Natural killer cell (primary cell): Measurements from ENCODE around the gene PEX5L. TPM values are rescaled to one million over a fixed set of nuclear protein-coding genes. Genes with fewer than 3 reads are reported as not detected.

ENCODE experiments used
- ATAC-seq, 3 donors: fragments of 150-1000 bp in 2 of 3; fragments of 200-7000 bp in 1 of 3; cut with Tn5 transposase; 1 replicate in 1 of 3; 2 replicates in 2 of 3; pipeline ENCODE4 v1.10.0; 2021; ENCODE audit warnings: mild to moderate bottlenecking in 2 of 3, moderate library complexity in 2 of 3
- DNase-seq, 2 donors: peaks; one replicate each; pipeline versions ENCODE4 v3.0.0 to v3.0.0-alpha.2; 2013 to 2021; ENCODE audit warnings: mixed read lengths in 1 of 2
- H3K27ac ChIP-seq: one replicate; pipeline ENCODE4 v1.5.1; 2013; ENCODE audit warnings: mild to moderate bottlenecking, low read length
- H3K27me3 ChIP-seq: one replicate; pipeline ENCODE4 v1.6.1; 2013; ENCODE audit warnings: low read length; ENCODE audit not compliant: control insufficient read depth, insufficient read depth
- H3K36me3 ChIP-seq: one replicate; pipeline ENCODE4 v1.6.1; 2013; ENCODE audit warnings: low read length; ENCODE audit not compliant: control insufficient read depth, insufficient read depth
- H3K4me1 ChIP-seq: one replicate; pipeline ENCODE4 v1.6.1; 2013; ENCODE audit warnings: low read length; ENCODE audit not compliant: control insufficient read depth, insufficient read depth
- H3K4me3 ChIP-seq: one replicate; pipeline ENCODE4 v1.5.1; 2013; ENCODE audit warnings: low read length
- H3K9me3 ChIP-seq: one replicate; pipeline ENCODE4 v1.6.1; 2013; ENCODE audit warnings: low read length; ENCODE audit not compliant: control insufficient read depth, insufficient read depth
- H3K27ac Mint-ChIP-seq, 2 donors: one replicate each; pipeline ENCODE4 v1.8.0; 2022; ENCODE audit warnings: mild to moderate bottlenecking in 2 of 2, mixed read lengths in 2 of 2, moderate library complexity in 1 of 2
- H3K27me3 Mint-ChIP-seq, 2 donors: one replicate each; pipeline ENCODE4 v1.8.0; 2022; ENCODE audit warnings: low read depth in 2 of 2, mixed read lengths in 2 of 2
- H3K36me3 Mint-ChIP-seq: one replicate; pipeline ENCODE4 v1.8.0; 2022; ENCODE audit warnings: mixed read lengths
- H3K4me1 Mint-ChIP-seq, 2 donors: one replicate each; pipeline ENCODE4 v1.8.0; 2022; ENCODE audit warnings: mixed read lengths in 2 of 2
- H3K4me3 Mint-ChIP-seq: one replicate; pipeline ENCODE4 v1.8.0; 2022; ENCODE audit warnings: mild to moderate bottlenecking, moderate library complexity, mixed read lengths
- H3K9me3 Mint-ChIP-seq, 2 donors: one replicate each; pipeline ENCODE4 v1.8.0; 2022; ENCODE audit warnings: mixed read lengths in 2 of 2
- WGBS: methylation state at CpG from one replicate; pipeline ENCODE4 v1.1.7; 2013; ENCODE audit warnings: missing lambda C conversion rate; ENCODE audit not compliant: insufficient coverage; 5-methylcytosine and 5-hydroxymethylcytosine counted together
- intact Hi-C: fragments of 100-400 bp; cut with micrococcal nuclease; formaldehyde crosslinking; loops from one replicate; pipeline ENCODE4 v1.14.2; 2022
- total RNA-seq, 4 donors: library from RNA; stranded (reverse); fragments of 120-200 nt in 1 of 4; gene quantifications; one replicate each; pipeline versions ENCODE4 v1.2.3 to v1.2.4, GENCODE V29; 2013 to 2022
- TF ChIP-seq, protein P1 (sequence below): fragments of 200-600 bp; IDR thresholded peaks from one replicate; pipeline ENCODE4 v1.8.0; 2022; ENCODE audit warnings: antibody characterized with exemption

Gene PEX5L
- total RNA-seq, 3 donors from 2014 or later (not counting 1 experiment from before 2014, with no cell fraction given), result not detected

DNA sequence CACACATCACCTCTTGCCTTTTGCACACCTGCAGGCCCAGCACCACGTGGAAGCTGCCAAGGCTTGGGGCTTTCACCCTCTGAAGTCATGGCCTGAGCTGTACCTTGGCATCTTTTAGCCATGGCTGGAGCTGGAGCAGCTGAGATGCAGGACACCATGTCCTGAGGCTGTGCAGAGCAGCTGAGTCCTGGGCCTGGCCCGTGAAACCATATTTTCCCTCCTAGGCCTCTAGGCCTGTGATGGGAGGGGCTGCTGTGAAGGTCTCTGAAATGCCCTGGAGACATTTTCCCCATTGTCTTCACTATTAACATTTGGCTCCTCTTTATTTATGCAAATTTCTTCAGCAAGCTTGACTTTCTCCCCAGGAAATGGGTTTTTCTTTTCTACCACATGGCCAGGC is 41.9 kb upstream of the PEX5L start:
- Histone ChIP-seq H3K36me3 (no peaks in the 10 kb centered on the region), H3K27ac (no peak overlapping the region), H3K27me3 (no peaks in the 10 kb centered on the region), H3K4me1 (no peaks in the 10 kb centered on the region), H3K4me3 (no peak overlapping the region), H3K9me3 (peaks cover 4% of the 10 kb centered on the region)
- Mint-ChIP-seq H3K27ac (no peak overlapping the region), H3K4me1 (no peaks in the 10 kb centered on the region), H3K27me3 (no peaks in the 10 kb centered on the region), H3K9me3 (peaks cover 5% of the 10 kb centered on the region in 2 donors), H3K4me3 (no peak overlapping the region), H3K36me3 (no peaks in the 10 kb centered on the region)
- ATAC-seq, result no peak
- DNase-seq, result no peak
- TF ChIP-seq, protein P1, sequence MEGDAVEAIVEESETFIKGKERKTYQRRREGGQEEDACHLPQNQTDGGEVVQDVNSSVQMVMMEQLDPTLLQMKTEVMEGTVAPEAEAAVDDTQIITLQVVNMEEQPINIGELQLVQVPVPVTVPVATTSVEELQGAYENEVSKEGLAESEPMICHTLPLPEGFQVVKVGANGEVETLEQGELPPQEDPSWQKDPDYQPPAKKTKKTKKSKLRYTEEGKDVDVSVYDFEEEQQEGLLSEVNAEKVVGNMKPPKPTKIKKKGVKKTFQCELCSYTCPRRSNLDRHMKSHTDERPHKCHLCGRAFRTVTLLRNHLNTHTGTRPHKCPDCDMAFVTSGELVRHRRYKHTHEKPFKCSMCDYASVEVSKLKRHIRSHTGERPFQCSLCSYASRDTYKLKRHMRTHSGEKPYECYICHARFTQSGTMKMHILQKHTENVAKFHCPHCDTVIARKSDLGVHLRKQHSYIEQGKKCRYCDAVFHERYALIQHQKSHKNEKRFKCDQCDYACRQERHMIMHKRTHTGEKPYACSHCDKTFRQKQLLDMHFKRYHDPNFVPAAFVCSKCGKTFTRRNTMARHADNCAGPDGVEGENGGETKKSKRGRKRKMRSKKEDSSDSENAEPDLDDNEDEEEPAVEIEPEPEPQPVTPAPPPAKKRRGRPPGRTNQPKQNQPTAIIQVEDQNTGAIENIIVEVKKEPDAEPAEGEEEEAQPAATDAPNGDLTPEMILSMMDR, result no peak
- intact Hi-C loops, result no loop called here
- WGBS, result 38% methylated on average over 2 of the region's 2 CpGs

DNA sequence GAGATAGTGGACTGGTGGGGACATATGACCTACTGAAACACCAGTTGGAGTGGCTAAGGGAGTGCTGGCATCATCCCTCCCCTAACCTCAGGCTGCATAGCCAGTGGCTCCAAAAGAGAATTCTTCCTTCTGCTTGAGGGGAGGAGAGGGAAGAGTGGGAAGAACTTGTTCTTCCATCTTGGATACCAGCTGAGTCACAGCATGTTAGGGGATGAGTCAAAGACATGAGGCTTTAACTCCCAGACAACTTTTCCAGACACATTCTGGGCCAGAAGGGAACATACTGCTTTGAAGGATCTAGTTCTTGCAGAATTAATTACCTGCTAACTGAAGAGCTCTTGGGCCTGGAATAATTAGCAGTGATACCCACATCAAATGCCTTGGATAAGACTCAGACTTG is 36.8 kb upstream of the PEX5L start:
- H3K27ac ChIP-seq, result no peak overlapping the region
- DNase-seq (no peak), ATAC-seq (no peak)
- H3K4me1 ChIP-seq, result no peaks in the 10 kb centered on the region
- no peaks in the 10 kb centered on the region for H3K4me1 Mint-ChIP-seq
- H3K4me3 Mint-ChIP-seq, result no peak overlapping the region
- H3K9me3 Mint-ChIP-seq, result peaks cover 2 to 3% of the 10 kb centered on the region in 2 donors
- no peaks in the 10 kb centered on the region for H3K27me3 ChIP-seq
- TF ChIP-seq, protein P1, result no peak
- no peak overlapping the region for H3K4me3 ChIP-seq
- H3K36me3 Mint-ChIP-seq, result no peaks in the 10 kb centered on the region
- H3K36me3 ChIP-seq, result no peaks in the 10 kb centered on the region
- H3K27me3 Mint-ChIP-seq, result no peaks in the 10 kb centered on the region
- peaks cover 4% of the 10 kb centered on the region for H3K9me3 ChIP-seq
- intact Hi-C loops, result no loop called here
- no peak overlapping the region for H3K27ac Mint-ChIP-seq

DNA sequence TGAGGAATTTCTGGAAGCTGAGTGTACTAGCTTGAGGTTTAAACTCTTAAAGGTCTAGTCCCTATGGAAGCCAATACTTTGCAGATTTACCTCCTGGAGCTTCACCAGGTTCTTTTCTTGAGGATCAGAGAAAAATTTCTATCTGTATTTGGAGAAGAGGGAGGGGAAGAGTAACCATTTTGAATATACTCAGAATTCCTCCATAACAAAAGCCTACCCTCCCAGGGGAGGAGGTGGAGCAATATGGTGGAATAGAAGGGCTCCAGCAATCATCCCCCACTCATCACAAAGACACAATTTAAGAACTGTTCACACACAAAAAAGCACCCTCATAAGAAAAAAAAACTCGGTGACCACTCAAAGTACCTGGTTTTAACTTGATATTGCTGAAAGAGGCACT is 36.0 kb upstream of the PEX5L start:
- H3K27ac ChIP-seq, result no peak overlapping the region
- ATAC-seq (no peak), DNase-seq (no peak)
- H3K36me3 Mint-ChIP-seq, result no peaks in the 10 kb centered on the region
- no peak overlapping the region for H3K27ac Mint-ChIP-seq
- no peaks in the 10 kb centered on the region for H3K4me1 Mint-ChIP-seq
- H3K9me3 ChIP-seq, result peaks cover 4% of the 10 kb centered on the region
- no peaks in the 10 kb centered on the region for H3K27me3 Mint-ChIP-seq
- intact Hi-C loops, result no loop called here
- peaks cover 2 to 3% of the 10 kb centered on the region in 2 donors for H3K9me3 Mint-ChIP-seq
- TF ChIP-seq, protein P1, result no peak
- H3K36me3 ChIP-seq, result no peaks in the 10 kb centered on the region
- H3K4me3 Mint-ChIP-seq, result no peak overlapping the region
- 67% methylated on average over 1 of the region's 1 CpG for WGBS
- no peak overlapping the region for H3K4me3 ChIP-seq
- no peaks in the 10 kb centered on the region for H3K27me3 ChIP-seq
- no peaks in the 10 kb centered on the region for H3K4me1 ChIP-seq

DNA sequence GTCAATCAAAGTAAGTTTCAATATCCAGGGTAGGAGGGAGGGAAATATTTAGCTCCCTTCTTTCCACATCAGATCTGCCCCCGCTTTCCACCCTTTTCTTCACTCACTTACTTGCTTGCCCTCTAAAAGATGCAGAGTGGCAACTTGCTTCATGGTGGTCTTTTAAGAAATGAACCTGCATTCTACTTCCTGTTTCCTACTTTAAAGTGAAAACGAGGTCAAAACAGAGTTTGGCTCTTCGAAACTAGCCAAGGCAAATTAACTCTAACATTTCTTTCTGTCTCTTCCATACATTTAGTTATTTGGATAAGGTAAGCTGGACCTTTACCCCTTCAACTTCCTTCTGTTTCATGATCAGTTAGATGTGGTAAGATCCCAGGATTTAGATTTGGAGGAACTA is 34.2 kb upstream of the PEX5L start:
- ATAC-seq, result no peak
- no peak overlapping the region for H3K4me3 Mint-ChIP-seq
- intact Hi-C loops, result no loop called here

More for the DNA sequence above, 34.2 kb upstream of the PEX5L start:
- Histone ChIP-seq H3K9me3 (peaks cover 4% of the 10 kb centered on the region), H3K27me3 (no peaks in the 10 kb centered on the region), H3K4me3 (no peak overlapping the region), H3K4me1 (no peaks in the 10 kb centered on the region), H3K36me3 (no peaks in the 10 kb centered on the region), H3K27ac (no peak overlapping the region)
- Mint-ChIP-seq H3K9me3 (peaks cover 0 to 3% of the 10 kb centered on the region in 2 donors), H3K4me1 (no peaks in the 10 kb centered on the region), H3K27me3 (no peaks in the 10 kb centered on the region), H3K27ac (no peak overlapping the region), H3K36me3 (no peaks in the 10 kb centered on the region)
- no peak for DNase-seq
- TF ChIP-seq, protein P1, result no peak
- WGBS, result 39% methylated on average over 3 of the region's 3 CpGs
